HG02885 (cell line): ENCODE results near the gene C19orf25.

Experiments
- ATAC-seq: cut with Tn5 transposase; IDR thresholded peaks from one replicate; pipeline ENCODE4 v1.9.1; 2021; ENCODE audit warnings: mild to moderate bottlenecking; ENCODE audit not compliant: unreplicated experiment, poor library complexity

Gene C19orf25

DNA sequence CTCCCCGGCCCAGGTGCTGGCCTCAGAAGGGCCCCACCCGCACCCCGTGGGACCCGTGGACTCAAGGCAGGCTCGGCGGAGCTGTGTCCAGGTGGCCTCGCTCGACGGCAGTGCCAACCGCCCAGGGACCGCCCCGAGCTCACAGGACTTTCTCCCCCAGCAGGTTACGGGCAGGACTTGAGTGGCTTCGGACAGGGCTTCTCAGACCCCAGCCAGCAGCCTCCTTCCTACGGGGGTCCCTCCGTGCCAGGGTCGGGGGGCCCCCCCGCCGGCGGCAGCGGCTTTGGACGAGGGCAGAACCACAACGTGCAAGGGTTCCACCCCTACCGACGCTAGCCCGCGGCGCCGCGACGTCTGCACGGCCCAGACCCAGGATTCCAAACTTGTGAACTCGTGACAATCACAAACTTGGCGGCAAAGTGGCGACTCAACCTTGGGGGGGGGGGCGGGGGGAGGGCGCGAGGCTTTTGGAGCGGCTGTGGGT, 44.4 kb downstream of the C19orf25 start:
- no peak for ATAC-seq

- no peak for ATAC-seq
Measured at GRCh38 chr19:1434040-1434366, 45.0 kb downstream of the C19orf25 start.

GRCh38 chr19:1433119-1434039, 45.6 kb downstream of the C19orf25 start:
- ATAC-seq: no peak

DNA sequence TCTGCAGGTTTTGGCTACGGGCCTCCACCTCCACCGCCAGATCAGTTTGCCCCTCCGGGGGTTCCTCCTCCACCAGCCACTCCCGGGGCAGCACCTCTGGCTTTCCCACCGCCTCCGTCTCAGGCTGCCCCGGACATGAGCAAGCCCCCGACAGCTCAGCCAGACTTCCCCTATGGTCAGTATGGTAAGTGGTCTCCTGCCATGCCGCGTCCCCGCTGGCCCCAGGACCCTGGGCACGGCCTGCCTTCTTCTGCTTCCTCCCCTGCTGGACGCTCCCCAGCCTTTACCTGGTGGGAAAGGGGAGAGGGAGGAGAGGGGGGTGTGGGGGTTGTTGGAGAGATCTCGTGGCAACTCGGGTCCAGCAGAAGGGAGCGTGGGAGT, 46.5 kb downstream of the C19orf25 start:
- ATAC-seq: no peak

DNA sequence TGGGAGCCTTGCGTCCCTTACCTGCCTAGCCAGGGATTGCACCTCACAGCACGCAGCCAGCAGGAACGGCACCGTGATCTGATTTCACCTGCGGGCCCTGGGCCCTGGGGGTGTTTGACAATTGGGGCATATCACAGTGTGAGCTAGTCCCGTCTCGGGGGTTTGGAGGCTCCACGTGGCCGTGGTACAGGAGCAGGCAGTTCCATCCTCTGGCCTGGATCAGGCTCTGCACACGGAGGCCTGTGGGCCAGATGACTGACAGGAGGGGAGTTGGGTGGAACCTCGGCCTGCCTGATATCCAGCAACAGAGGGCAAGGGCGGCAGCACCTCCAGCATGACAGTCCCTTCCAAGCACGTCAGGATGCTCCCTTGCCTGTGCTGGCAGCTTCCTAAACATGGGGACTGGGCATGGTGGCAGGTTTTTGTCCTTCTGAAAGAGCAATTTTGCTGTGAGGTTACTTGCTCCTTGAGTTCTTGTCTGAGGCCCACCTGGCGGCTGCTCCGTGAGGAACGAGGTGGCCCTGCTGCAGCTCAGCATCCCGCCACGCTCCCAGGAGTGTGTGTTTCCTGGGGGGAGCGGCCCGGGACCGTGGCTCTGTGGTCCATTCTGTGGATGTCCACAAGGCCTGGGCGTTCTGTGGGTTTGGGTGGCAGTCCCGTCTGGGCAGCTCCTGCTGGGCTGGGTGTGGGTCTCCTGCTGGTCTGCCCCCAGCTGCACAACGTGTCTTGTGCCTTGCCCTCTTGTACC, 47.1 kb downstream of the C19orf25 start:
- no peak for ATAC-seq

DNA sequence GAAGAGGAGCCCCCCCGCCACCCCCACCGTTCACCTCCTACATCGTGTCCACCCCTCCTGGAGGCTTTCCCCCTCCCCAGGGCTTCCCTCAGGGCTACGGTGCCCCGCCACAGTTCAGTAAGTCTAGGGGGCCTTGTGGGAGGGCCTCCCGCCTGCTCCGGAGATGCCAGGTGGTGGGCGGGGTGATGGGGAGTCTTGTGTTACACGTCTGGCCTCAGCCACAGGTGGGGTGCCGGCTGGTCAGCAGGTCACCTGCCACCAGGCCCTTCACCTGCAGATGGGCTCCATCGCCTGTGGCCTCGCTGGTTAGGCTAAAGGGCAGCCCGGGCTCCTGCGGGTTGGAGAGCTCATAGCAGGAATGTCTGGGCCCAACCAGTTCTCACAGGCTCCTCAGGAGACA, 48.8 kb downstream of the C19orf25 start:
- ATAC-seq: no peak

DNA sequence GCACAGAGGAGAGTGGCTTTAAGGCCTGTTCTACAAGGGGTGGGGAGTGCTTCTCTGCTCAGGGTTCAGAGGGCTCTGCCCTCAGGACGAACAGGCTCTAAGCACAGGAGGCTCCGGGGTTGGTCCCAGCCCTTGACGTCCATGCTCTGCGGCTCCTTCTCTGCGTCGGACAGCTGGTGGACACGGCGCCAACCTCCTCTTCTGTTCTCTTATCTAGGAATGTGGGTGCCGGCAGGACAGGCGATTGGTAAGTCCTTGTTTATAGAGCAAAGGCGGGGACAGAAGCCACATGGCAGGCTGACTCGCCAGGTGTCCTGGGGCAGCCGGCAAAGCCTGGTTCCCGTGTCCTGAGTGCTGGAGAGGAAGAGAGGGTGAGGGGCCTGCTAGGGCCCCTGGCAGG, 49.3 kb downstream of the C19orf25 start:
- no peak for ATAC-seq

- ATAC-seq: no peak
Measured at GRCh38 chr19:1428738-1429391, 50.1 kb downstream of the C19orf25 start.

DNA sequence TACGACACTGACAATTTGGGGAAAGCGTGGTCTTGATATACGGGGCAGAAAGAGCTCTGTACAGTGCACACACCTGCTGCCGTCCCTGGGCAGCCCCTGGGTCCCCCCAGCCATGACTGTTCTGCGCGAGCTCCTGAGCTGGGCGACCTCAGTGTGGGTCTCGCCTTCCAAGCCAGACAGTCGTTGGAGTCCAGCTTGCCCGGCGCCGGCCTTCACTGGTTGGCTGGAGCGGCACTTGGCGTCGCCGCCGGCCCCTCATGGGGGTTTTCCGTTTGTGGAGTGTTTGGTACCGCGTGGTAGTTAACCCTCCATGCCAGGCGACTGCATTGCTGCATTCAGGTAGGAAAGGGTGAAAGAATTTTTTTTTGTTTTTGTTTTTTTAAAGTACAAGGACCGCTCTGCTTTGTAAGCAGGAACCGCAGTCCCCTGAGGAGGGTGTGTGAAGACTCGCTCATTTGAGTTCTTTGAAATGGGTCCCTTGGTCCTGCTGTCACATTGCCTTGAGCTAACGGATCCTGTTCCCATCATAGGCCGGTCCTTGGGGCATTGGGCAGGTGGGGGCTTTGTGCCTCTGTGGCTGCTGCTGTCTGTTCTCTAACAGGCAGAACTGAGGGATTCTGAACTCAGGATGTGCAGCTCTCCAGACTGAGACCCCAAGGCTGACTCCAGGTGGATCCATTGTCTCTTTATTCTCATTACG, 51.6 kb downstream of the C19orf25 start:
- no peak for ATAC-seq

GRCh38 chr19:1426736-1427135, 52.3 kb downstream of the C19orf25 start:
- no peak for ATAC-seq

DNA sequence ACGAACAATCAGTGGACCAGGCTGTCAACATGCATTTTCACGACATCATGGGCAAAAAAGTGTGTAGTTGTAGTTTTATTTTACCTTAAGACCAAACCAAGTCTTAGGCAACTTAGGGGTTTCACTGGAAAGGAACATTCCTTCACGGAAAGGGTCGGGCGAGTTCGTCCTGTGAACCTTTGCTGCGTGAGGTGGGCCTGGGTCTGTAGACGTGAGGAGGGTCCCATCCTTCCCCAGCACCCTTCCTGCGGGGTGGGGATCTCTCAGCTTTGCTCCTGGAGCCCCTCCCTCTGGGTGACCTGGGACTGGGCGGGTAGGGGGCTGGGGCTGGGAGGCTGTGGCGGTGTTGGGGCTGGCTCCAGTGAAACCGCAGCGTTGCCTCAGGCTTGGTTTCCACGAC, 53.1 kb downstream of the C19orf25 start:
- no peak for ATAC-seq

DNA sequence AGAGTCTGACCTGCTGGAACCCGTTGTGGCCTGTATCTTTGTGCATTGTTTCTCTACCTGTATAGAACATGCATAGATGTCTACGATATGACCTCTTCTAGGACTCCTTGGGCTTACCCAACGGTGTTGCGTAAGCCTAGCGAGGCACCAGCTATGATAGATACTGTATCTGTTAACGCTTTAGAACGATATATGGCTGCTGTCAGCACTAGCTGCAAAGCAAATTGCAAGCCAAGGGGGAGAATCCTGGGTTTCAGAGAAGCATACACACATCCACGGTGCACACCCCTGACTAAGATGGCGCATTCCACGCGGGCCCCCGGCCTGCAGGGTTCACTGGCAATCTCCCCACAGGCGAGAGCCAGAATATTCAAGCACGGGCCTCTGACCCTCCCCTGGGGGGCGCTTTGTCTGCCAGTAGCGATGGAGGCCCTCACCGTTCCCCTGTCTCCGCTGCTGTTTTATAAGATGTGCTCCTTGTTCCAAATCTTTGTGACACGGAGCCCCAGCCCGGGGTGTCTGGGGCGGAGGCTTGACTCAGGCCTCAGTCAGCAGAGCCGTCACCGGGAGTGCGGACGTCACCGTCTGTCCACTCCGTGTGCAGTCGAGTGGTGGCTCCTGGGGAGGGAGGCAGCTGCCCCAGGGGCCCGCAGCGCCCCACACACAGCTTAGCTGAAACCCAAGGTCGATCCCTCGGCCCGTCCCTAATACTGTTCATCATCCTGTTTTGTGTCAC, 53.7 kb downstream of the C19orf25 start:
- ATAC-seq: no peak

- no peak for ATAC-seq
Measured at GRCh38 chr19:1424192-1424955, 54.6 kb downstream of the C19orf25 start.

DNA sequence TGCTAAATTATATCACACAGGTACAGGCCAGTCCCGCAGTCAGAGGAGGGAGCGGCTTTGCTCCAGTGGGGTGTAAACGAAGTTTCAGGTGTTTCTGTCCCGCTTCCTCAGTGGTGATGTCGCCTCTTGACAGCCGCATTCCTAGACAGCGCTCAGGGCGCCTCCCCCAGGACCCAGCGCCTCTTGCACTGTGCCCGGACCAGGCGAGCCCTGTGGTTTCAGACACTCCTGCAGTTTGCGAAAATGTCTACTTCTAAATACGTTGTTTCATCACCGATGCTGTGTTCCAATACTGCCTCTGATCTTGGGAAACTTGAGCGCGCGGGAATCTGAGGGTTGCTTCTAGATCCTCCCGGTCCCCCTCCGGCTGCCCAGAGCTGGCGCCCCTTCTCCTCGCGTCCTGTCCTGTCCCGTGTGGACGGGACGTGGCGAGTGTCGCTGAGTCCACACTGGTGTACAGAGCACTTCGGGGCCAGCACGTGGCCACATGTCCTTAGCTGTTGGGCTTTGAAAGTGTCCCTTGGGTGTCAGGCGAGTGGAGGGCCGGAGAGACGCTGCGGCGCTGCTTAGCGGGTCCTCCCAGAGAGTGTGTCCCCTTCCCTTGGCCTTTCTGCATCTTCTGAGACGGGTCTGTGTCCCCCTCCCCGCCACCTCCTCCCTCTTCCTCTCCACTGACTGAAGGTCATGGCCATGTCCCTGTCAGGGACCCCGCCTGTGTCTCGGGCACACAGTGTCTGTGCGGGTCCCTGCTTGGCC, 55.4 kb downstream of the C19orf25 start:
- no peak for ATAC-seq
